PC-3 (cell line): Measurements from ENCODE around the gene LIMS2. TPM values are rescaled to one million over a fixed set of nuclear protein-coding genes. Genes with fewer than 3 reads are reported as not detected.
A peak's percentile ranks its signal among the peaks of the same experiment; 100 is the strongest.

Experiments used
- ATAC-seq: fragments of 200-7000 bp; cut with Tn5 transposase; 2 replicates; pipeline ENCODE4 v1.9.1; 2020; ENCODE audit warnings: mild to moderate bottlenecking, moderate library complexity
- BruUV-seq: library from RNA; stranded (reverse); fragments of 400-500 nt; replicated peaks from 2 replicates; lab custom pipeline; 2021; lab: Mats Ljungman, UMichigan
- CTCF ChIA-PET: fragments of 300-600 bp; sonication (Branson Sonifier 250); formaldehyde crosslinking; loops from one replicate; lab custom pipeline; 2022; ENCODE audit warnings: antibody characterized with exemption; lab: Charles Lee
- POLR2A ChIA-PET: fragments of 300-600 bp; sonication (Branson Sonifier 250); formaldehyde crosslinking; loops from one replicate; lab custom pipeline; 2022; ENCODE audit warnings: antibody characterized with exemption; ENCODE audit not compliant: unreplicated experiment; lab: Charles Lee
- DNase-seq: peaks from one replicate; pipeline ENCODE4 v3.0.0-alpha.2; 2015
- H2AFZ ChIP-seq: fragments of 300-600 bp; sonication (generic); 2 replicates; pipeline ENCODE4 v1.6.0; 2016; ENCODE audit warnings: antibody characterized with exemption, low read length
- H3F3A ChIP-seq: fragments of 300-600 bp; sonication (generic); one replicate; pipeline ENCODE4 v1.6.0; 2017; ENCODE audit warnings: antibody characterized with exemption, low read length, control low read depth, mild to moderate bottlenecking; ENCODE audit not compliant: unreplicated experiment
- H3K27ac ChIP-seq: fragments of 300-600 bp; sonication (generic); 2 replicates; pipeline ENCODE4 v1.5.1; 2016; ENCODE audit warnings: mild to moderate bottlenecking, low read length
- H3K27me3 ChIP-seq: fragments of 300-600 bp; sonication (generic); 2 replicates; pipeline ENCODE4 v1.6.1; 2016; ENCODE audit warnings: low read length, mixed read lengths
- H3K36me3 ChIP-seq: fragments of 300-600 bp; sonication (generic); 2 replicates; pipeline ENCODE4 v1.6.1; 2016; ENCODE audit warnings: low read depth, mixed run types, low read length, mixed read lengths
- H3K4me1 ChIP-seq: fragments of 300-600 bp; sonication (generic); 2 replicates; pipeline ENCODE4 v1.5.1; 2016; ENCODE audit warnings: low read length; ENCODE audit not compliant: insufficient read depth
- H3K4me2 ChIP-seq: fragments of 300-600 bp; sonication (generic); 2 replicates; pipeline ENCODE4 v1.6.0; 2016; ENCODE audit warnings: low read length
- H3K4me3 ChIP-seq: fragments of 300-600 bp; sonication (generic); 2 replicates; pipeline ENCODE4 v1.5.1; 2016; ENCODE audit warnings: mild to moderate bottlenecking, low read length, mixed read lengths
- H3K79me2 ChIP-seq: fragments of 300-600 bp; sonication (generic); 2 replicates; pipeline ENCODE4 v1.6.1; 2017; ENCODE audit warnings: low read length, mixed read lengths
- H3K9ac ChIP-seq: fragments of 300-600 bp; sonication (generic); 2 replicates; pipeline ENCODE4 v1.6.0; 2016; ENCODE audit warnings: mild to moderate bottlenecking, low read length
- H3K9me2 ChIP-seq: fragments of 300-600 bp; sonication (generic); replicated peaks from 2 replicates; pipeline ENCODE4 v1.6.1; 2016; ENCODE audit warnings: mixed run types, low read length, mixed read lengths
- H3K9me3 ChIP-seq: fragments of 300-600 bp; sonication (generic); 2 replicates; pipeline ENCODE4 v1.6.1; 2016; ENCODE audit warnings: low read length, mixed read lengths
- H4K20me1 ChIP-seq: fragments of 300-600 bp; sonication (generic); 2 replicates; pipeline ENCODE4 v1.6.1; 2016; ENCODE audit warnings: low read length, mixed read lengths
- CTCF ChIP-seq: fragments of 300-600 bp; sonication (generic); conservative IDR thresholded peaks from 2 replicates; pipeline ENCODE4 v1.5.1; 2017; ENCODE audit warnings: antibody characterized with exemption, low read depth, mild to moderate bottlenecking, low read length
- EZH2 ChIP-seq: fragments of 300-600 bp; sonication (generic); IDR thresholded peaks from one replicate; pipeline ENCODE4 v1.6.1; 2017; ENCODE audit warnings: antibody characterized with exemption, mild to moderate bottlenecking, low read length; ENCODE audit not compliant: unreplicated experiment
- EZH2phosphoT487 ChIP-seq: fragments of 300-600 bp; sonication (generic); IDR thresholded peaks from 2 replicates; pipeline ENCODE4 v1.6.1; 2018; ENCODE audit warnings: mild to moderate bottlenecking, antibody characterized with exemption, low read length, borderline replicate concordance
- intact Hi-C: fragments of 100-400 bp; cut with micrococcal nuclease; formaldehyde crosslinking; loops from 2 replicates; pipeline ENCODE4 v1.9.0; 2023
- total RNA-seq: library from RNA; depleted of rRNA; stranded (reverse); fragments of >200 nt; gene quantifications from 2 replicates; pipeline ENCODE4 v1.2.3, GENCODE V29; 2014

The LIMS2 gene
- total RNA-seq, 1 experiment from 2014 or later, result 5.0 TPM

GRCh38 chr2:127640082-127641072, 35.0 kb downstream of the LIMS2 start:
- Histone ChIP-seq H3K9me2 (no peaks in the 10 kb centered on the region), H4K20me1 (no peaks in the 10 kb centered on the region), H3K9me3 (no peaks in the 10 kb centered on the region), H3K9ac (no peak overlapping the region), H3K27ac (no peak overlapping the region), H3K27me3 (no peaks in the 10 kb centered on the region), H3F3A (no peaks in the 10 kb centered on the region), H2AFZ (no peak overlapping the region), H3K4me1 (peaks cover 26% of the 10 kb centered on the region), H3K4me2 (no peak overlapping the region), H3K79me2 (no peaks in the 10 kb centered on the region), H3K4me3 (no peak overlapping the region), H3K36me3 (no peaks in the 10 kb centered on the region; the same call in 1 of the 2 replicates)
- TF ChIP-seq EZH2 (no peak), CTCF (peak; percentile 49; the same call in 1 of the 2 replicates)
- POLR2A ChIA-PET, result no interaction called here
- intact Hi-C loops, result loop anchor here (10.0 kb wide), 1 partner anchor 446 kb away; no protein-coding TSS in a partner anchor
- no peak for ATAC-seq
- BruUV-seq, result no TSS peak
- CTCF ChIA-PET, result no interaction called here
- no peak for DNase-seq

- H3K9me3 ChIP-seq, result no peaks in the 10 kb centered on the region
- ATAC-seq (no peak), DNase-seq (no peak)
- H3K9me2 ChIP-seq, result no peaks in the 10 kb centered on the region
- no TSS peak for BruUV-seq
- intact Hi-C loops, result no loop called here
- peak overlapping the region; percentile 84 for H3K9ac ChIP-seq
- peak overlapping the region; percentile 99 for H3K27ac ChIP-seq
- H3K4me3 ChIP-seq, result no peak overlapping the region
- POLR2A ChIA-PET, result interaction anchor here (0.7 kb wide), 1 partner anchor 48 kb away, joined by 3 read pairs; no protein-coding TSS in a partner anchor
- no peak overlapping the region for H2AFZ ChIP-seq
- CTCF ChIA-PET, result no interaction called here
- no peaks in the 10 kb centered on the region; the same call in 1 of the 2 replicates for H3K36me3 ChIP-seq
- no peak for TF ChIP-seq EZH2phosphoT487
- TF ChIP-seq EZH2, result no peak
- TF ChIP-seq CTCF, result no peak
- H3K79me2 ChIP-seq, result no peaks in the 10 kb centered on the region
- no peaks in the 10 kb centered on the region for H4K20me1 ChIP-seq
- H3K4me1 ChIP-seq, result peaks cover 26% of the 10 kb centered on the region
- no peak overlapping the region for H3K4me2 ChIP-seq
- no peaks in the 10 kb centered on the region for H3K27me3 ChIP-seq
- H3F3A ChIP-seq, result no peaks in the 10 kb centered on the region
These were observed 36.2 kb downstream of the LIMS2 start for GRCh38 chr2:127639111-127639474.
